Pancreas (tissue), 10 donors: ENCODE data around the gene PRSS33. TPM values are rescaled to one million over a fixed set of nuclear protein-coding genes. Genes with fewer than 3 reads are reported as not detected.
A peak's percentile ranks its signal among the peaks of the same experiment; 100 is the strongest.

Experiments used
- ATAC-seq, 4 donors: fragments of 200-7000 bp; cut with Tn5 transposase; one replicate each; pipeline versions ENCODE4 v1.8.0 to v1.9.1; 2020; ENCODE audit warnings: mild to moderate bottlenecking in 4 of 4, moderate library complexity in 4 of 4
- DNase-seq, 6 donors: peaks; one replicate each; pipeline ENCODE4 v3.0.0-alpha.2; 2020
- FAIRE-seq: peaks from 2 replicates; lab custom pipeline; 2012; peaks lifted over from hg19 to GRCh38; lab: Jason Lieb, UNC
- H3K27ac ChIP-seq, 4 donors: fragments of 200-600 bp; sonication (generic); 1 replicate in 3 of 4; 2 replicates in 1 of 4; pipeline versions ENCODE4 v1.5.0 to v1.8.0; 2020
- H3K27me3 ChIP-seq, 4 donors: fragments of 200-600 bp; one replicate each; pipeline ENCODE4 v1.8.0; 2021
- H3K36me3 ChIP-seq, 3 donors: fragments of 200-600 bp; sonication (generic) in 1 of 3; one replicate each; pipeline versions ENCODE4 v1.5.0 to v1.8.0; 2020 to 2021
- H3K4me1 ChIP-seq, 3 donors: fragments of 200-600 bp; one replicate each; pipeline ENCODE4 v1.8.0; 2021
- H3K4me3 ChIP-seq, 4 donors: fragments of 200-600 bp; sonication (generic) in 2 of 4; one replicate each; pipeline versions ENCODE4 v1.5.0 to v1.8.0; 2020 to 2021
- H3K9me3 ChIP-seq, 4 donors: fragments of 200-600 bp; one replicate each; pipeline ENCODE4 v1.8.0; 2021
- CTCF ChIP-seq, 4 donors: fragments of 200-600 bp; sonication (generic) in 3 of 4; IDR thresholded peaks; one replicate each; pipeline versions ENCODE4 v1.5.0 to v1.8.0; 2021; ENCODE audit warnings: antibody characterized with exemption in 4 of 4
- WGBS, 2 donors: extraction: QIAGEN DNeasy Blood & Tissue Kit; methylation state at CpG; one replicate each; pipeline ENCODE4 v1.1.7; 2013; 5-methylcytosine and 5-hydroxymethylcytosine counted together
- intact Hi-C, 3 donors: fragments of 100-400 bp; cut with DNase I; formaldehyde crosslinking; loops; one replicate each; pipeline versions ENCODE4 v1.11.1 to v1.14.2; 2022
- polyA plus RNA-seq, 2 donors: library from polyadenylated mRNA; stranded (reverse); fragments of 200-250 nt; gene quantifications; one replicate each; pipeline ENCODE4 v1.2.3, GENCODE V29; 2013
- total RNA-seq, 6 donors: library from RNA; stranded (reverse); fragmentation: NEBNext Ultra II Directional in 4 of 6; extraction: Animal tissue kit (Norgen Biotek cat#: 25700) in 4 of 6; gene quantifications; one replicate each; pipeline versions ENCODE4 v1.2.1 to v1.2.4, GENCODE V29; 2021 to 2023
- donor health status: healthy with polysubstance abuse.
- donor health status: DM: no; HTN: no; CAD: no; lungs with moderate emphysema.
- donor health status: DM: no; HTN: no; CAD: no.
- donor health status: control.
- donor health status: control.
- donor health status: Bipolar disorder and iron deficiency.
- donor health status: DM: yes; HTN: yes; CAD: no.
- donor health status: DM: no; HTN: no; CAD: no.
- donor health status: DM: no; HTN: no; CAD: no.
- donor health status: DM: yes; HTN: yes; CAD: no.

Gene PRSS33
- total and polyA plus RNA-seq, 8 donors: 0.05 TPM; not detected in 7

GRCh38 chr16:2752850-2753732, 34.3 kb downstream of the PRSS33 start:
- DNase-seq: peak; percentile 83 to 94 (median 92)
- H3K4me1 ChIP-seq: peaks cover 10 to 24% (median 23%) of the 10 kb centered on the region in 3 donors
- no peak for TF ChIP-seq CTCF (IDR thresholded peaks at IDR 0.05)
- 0 to 1% methylated on average over 51 to 82 of the region's 82 CpGs for WGBS, 2 donors
- peak overlapping the region; percentile 52 to 95 (median 56) for H3K4me3 ChIP-seq
- peaks cover 0 to 12% (median 11%) of the 10 kb centered on the region in 3 donors for H3K36me3 ChIP-seq
- ATAC-seq: peak; percentile 76 to 84 (median 82)
- no peak for FAIRE-seq
- H3K27ac ChIP-seq: peak overlapping the region; percentile 98 to 99 (median 98)
- no peaks in the 10 kb centered on the region for H3K9me3 ChIP-seq
- no peaks in the 10 kb centered on the region for H3K27me3 ChIP-seq
- intact Hi-C loops: no loop called here

- peak within 1 kb of the TSS; percentile 98 to 99 (median 98) for H3K27ac ChIP-seq
- peak within 1 kb of the TSS; percentile 52 to 95 (median 56) for H3K4me3 ChIP-seq
- intact Hi-C loops: no loop called here
- WGBS, 2 donors: 1 to 2% methylated on average over 95 to 99 of the region's 99 CpGs
- H3K9me3 ChIP-seq: no peaks in the 10 kb centered on the region
- DNase-seq: peak; percentile 92 to 97 (median 94)
- TF ChIP-seq CTCF (IDR thresholded peaks at IDR 0.05): no peak
- ATAC-seq: peak; percentile 88 to 95 (median 92)
- peaks cover 10 to 24% (median 23%) of the 10 kb centered on the region in 3 donors for H3K4me1 ChIP-seq
- no peak for FAIRE-seq
- H3K36me3 ChIP-seq: peaks cover 0 to 4% (median 3%) of the 10 kb centered on the region in 3 donors
- H3K27me3 ChIP-seq: no peaks in the 10 kb centered on the region
Measured at GRCh38 chr16:2752035-2752849, 35.1 kb downstream of the PRSS33 start, which contains the start of gene SRRM2. SRRM2 (plus strand) TSS chr16:2752638; CDS start chr16:2756365, 3,727 bp downstream.

- Histone ChIP-seq H3K27ac (peak overlapping the region; percentile 98 to 99 (median 98)), H3K36me3 (no peaks in the 10 kb centered on the region), H3K4me3 (peak overlapping the region; percentile 52 to 95 (median 56)), H3K4me1 (peaks cover 10 to 24% (median 23%) of the 10 kb centered on the region in 3 donors), H3K27me3 (no peaks in the 10 kb centered on the region), H3K9me3 (no peaks in the 10 kb centered on the region)
- no peak for TF ChIP-seq CTCF (IDR thresholded peaks at IDR 0.05)
- peak in 3 of 6 donors; percentile 53 to 64 (median 62) for DNase-seq
- ATAC-seq: no peak
- intact Hi-C loops: no loop called here
- 64% methylated on average over 23 of the region's 23 CpGs for WGBS, 2 donors
- no peak for FAIRE-seq
Measured at GRCh38 chr16:2751577-2752034, 35.8 kb downstream of the PRSS33 start.

- no peaks in the 10 kb centered on the region for H3K27me3 ChIP-seq
- no peak for TF ChIP-seq CTCF (IDR thresholded peaks at IDR 0.05)
- H3K4me3 ChIP-seq: no peak overlapping the region
- intact Hi-C loops: no loop called here
- H3K36me3 ChIP-seq: no peaks in the 10 kb centered on the region
- peaks cover 9 to 11% (median 9%) of the 10 kb centered on the region in 3 donors for H3K4me1 ChIP-seq
- 96 to 97% methylated on average over 6 of the region's 6 CpGs for WGBS, 2 donors
- FAIRE-seq: no peak
- ATAC-seq: no peak
- H3K9me3 ChIP-seq: no peaks in the 10 kb centered on the region
- peak in 1 of 6 donors; percentile 39 for DNase-seq
- no peak overlapping the region for H3K27ac ChIP-seq
Measured at GRCh38 chr16:2749936-2750335, 37.4 kb downstream of the PRSS33 start.
